ENCODE measurements around the gene ENO1.

The ENO1 gene

DNA sequence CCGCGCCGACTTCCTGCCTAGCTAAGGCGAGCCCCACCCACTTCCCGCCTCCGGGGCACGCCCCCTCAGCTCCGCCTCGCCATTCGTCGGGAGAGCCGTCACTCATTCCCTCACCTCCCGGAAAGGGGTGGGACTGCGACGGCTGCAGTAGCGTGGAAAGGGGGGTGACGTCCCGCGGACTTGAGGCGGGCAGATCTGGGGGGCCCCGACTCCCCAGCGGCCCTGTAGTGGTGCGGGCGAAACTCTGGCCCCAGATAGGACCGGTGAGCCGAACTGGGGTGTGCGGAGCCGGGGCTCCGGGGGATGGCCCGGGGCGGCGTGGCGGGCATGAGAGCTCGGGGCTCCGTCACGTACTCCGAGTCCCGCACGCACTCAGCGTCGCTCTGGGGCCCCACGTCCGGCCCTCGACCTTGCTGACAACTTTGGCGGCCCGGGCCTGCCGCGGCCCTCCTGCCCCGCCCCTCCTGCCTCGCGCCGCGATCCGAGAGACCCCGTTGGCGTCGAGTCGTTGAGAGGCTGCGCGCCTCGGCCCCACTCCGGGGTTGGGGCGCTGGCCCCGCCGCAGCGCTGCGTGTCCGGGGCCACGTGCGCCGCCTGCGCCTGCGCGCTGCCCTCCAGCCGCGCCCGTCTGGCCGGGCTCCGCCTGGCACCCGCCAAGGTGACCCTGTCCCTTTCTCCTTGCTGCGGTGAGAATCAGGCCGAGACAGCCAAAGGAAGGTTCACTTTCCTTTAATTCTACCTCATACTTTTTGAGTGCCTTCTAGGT, 395 bp upstream of the ENO1 start:
- Histone ChIP-seq H3K4me3 (ENCODE audit: low read depth, low read length) (peak overlapping the region; percentile 92), H3K4me1 (ENCODE audit: control insufficient read depth, insufficient read depth, low read length) (peaks cover 42% of the 10 kb centered on the region)

DNA sequence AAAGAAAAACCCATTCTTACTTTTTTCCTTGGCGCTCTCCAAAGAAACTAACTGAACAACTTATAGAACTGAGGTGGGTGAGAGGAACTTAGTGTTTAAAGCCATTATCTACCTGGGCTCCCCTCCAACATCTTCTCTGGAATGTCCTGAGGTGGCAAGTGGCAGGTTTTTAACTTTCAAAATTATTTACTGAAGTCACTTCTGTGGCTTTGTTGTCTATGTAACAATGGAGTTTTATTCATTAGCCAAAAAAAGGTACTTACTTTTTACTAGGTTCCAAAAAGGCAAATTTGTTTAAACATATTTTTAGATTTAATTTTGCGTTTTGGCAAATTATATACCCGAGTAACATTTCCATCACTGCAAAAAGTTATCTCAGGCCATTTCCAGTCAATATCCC, 2.4 kb downstream of the ENO1 start:
- H3K4me1 ChIP-seq (ENCODE audit: control insufficient read depth, insufficient read depth, low read length), result peaks cover 57% of the 10 kb centered on the region
- H3K4me3 ChIP-seq (ENCODE audit: low read depth, low read length), result peak overlapping the region; percentile 92
- no peaks in the 10 kb centered on the region for H3K27me3 ChIP-seq (ENCODE audit: control insufficient read depth, insufficient read depth, low read length)
- H3K9ac ChIP-seq (ENCODE audit: low read depth, low read length), result peak overlapping the region; percentile 4; the same call in 1 of the 2 replicates
- peak overlapping the region; percentile 53 for H3K27ac ChIP-seq (ENCODE audit: low read depth, low read length)
- H3K9me3 ChIP-seq (ENCODE audit: control insufficient read depth, insufficient read depth, low read length), result no peaks in the 10 kb centered on the region
- H3K36me3 ChIP-seq (ENCODE audit: control insufficient read depth, insufficient read depth, low read length), result peaks cover 59% of the 10 kb centered on the region

More for the DNA sequence above, 395 bp upstream of the ENO1 start:
- Histone ChIP-seq H3K27me3 (ENCODE audit: control insufficient read depth, insufficient read depth, low read length) (no peaks in the 10 kb centered on the region), H3K9ac (ENCODE audit: low read depth, low read length) (peak overlapping the region; percentile 97), H3K36me3 (ENCODE audit: control insufficient read depth, insufficient read depth, low read length) (peaks cover 31% of the 10 kb centered on the region), H3K27ac (ENCODE audit: low read depth, low read length) (peak overlapping the region; percentile 97), H3K9me3 (ENCODE audit: control insufficient read depth, insufficient read depth, low read length) (no peaks in the 10 kb centered on the region)

DNA sequence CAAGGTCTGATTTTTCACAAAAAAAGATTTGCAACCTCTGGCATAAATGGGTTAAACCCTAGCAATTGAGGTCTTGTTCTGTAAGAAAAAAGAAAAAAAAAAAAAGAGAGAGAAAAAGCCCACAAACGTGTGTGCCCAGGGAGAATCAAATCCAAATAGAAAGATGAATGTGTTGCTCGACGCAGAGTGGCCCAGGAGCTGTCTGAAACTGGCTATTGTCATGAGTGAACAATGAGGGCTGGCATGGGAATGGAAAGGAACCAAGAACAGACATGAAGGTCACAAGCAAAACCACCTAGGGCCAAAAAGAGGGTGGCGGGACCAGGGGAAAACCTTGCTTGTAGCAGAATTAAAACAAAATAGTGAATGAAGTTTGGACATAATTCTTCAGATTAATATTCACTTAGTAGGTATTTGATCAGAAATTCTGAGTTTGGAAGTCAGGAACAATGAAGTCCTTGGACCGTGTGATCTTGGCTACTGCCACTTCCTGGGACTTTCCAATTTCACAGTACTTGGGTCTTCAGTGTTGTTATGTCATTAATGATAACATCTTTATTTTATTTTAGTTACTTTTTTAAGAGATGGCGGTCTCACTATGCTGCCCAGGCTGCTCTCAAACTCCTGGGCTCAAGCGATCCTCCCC, 3.1 kb downstream of the ENO1 start:
- Histone ChIP-seq H3K36me3 (ENCODE audit: control insufficient read depth, insufficient read depth, low read length) (peaks cover 66% of the 10 kb centered on the region), H3K27me3 (ENCODE audit: control insufficient read depth, insufficient read depth, low read length) (no peaks in the 10 kb centered on the region), H3K27ac (ENCODE audit: low read depth, low read length) (peak overlapping the region; percentile 73), H3K9me3 (ENCODE audit: control insufficient read depth, insufficient read depth, low read length) (no peaks in the 10 kb centered on the region), H3K9ac (ENCODE audit: low read depth, low read length) (no peak overlapping the region), H3K4me3 (ENCODE audit: low read depth, low read length) (peak overlapping the region; percentile 92), H3K4me1 (ENCODE audit: control insufficient read depth, insufficient read depth, low read length) (peaks cover 51% of the 10 kb centered on the region)

DNA sequence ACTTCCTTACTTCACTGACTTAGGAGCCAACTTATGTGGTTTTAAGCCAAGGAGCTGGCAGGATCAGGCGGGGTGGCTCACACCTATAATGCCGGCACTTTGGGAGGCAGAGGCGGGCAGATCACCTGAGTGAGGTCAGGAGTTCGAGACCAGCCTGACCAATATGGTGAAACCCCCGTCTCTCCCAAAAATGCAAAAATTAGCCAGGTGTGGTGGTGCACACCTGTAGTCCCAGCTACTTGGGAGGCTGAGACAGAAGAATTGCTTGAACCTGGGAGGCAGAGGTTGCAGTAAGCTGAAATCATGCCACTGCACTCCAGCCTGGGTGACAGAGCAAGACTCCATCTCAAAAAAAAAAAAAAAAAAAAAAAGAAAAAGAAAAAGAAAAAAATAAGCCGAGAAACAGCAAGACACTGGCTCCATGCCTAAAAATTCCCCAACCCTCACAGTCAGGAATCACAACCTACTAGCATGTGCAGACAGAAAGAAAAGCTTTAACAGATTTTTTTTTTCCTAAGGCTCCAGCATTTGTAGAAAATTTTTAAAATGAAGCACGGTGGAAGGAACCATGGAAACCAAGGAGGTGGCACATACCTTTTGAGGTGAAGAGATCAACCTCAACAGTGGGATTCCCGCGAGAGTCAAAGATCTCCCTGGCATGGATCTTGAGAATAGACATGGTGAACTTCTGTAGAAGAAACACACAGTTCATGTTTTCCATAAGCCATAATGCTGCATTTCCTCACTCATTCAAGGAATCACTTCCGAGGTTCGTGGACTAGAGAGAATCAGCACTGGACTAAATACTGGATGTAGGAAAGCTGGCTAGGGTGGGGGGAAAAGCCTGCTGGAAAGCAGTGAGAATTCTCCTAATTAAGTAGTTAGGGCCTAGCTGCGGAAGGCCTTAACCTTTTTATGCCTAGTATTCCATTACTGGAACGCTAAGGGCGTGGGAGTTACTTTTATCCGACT, 4.0 kb downstream of the ENO1 start:
- H3K4me1 ChIP-seq (ENCODE audit: control insufficient read depth, insufficient read depth, low read length), result peaks cover 43% of the 10 kb centered on the region

DNA sequence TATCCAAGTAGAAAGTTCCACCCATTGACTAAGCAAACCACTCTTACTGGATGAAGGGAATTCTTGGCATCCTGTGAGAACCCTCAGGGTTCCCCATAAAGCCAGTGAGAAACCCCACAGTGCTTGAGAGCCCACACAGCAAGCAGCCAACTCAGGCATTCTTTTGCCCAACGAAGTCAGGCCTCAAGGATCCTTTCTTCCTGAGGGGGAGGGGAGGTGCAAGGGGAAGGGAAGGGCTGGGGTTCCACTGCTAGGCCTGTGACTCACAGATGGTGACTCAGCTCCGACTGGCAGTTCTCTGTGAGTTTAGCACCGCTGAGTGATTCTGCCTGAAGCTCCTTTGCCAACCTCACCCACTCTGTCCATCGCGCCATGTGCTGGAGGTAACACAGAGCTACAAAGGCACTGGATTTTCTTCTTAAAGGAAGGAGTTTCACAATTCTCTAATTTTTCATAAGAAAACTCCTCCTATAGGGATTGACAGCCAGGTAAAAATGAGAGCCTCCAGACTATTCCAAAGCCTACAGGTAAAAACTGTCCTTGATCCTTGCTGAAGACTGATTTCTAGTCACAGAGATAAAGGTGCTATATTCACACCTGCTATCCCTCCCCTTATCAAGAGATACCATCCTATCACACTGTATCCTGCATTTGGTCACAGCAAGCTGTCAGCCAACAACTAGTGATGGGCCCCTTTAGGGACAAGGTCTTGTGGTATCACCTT, 4.8 kb downstream of the ENO1 start:
- H3K36me3 ChIP-seq (ENCODE audit: control insufficient read depth, insufficient read depth, low read length), result peaks cover 83% of the 10 kb centered on the region
- H3K9ac ChIP-seq (ENCODE audit: low read depth, low read length), result peak overlapping the region; percentile 32; the same call in 1 of the 2 replicates
- H3K9me3 ChIP-seq (ENCODE audit: control insufficient read depth, insufficient read depth, low read length), result no peaks in the 10 kb centered on the region
- peak overlapping the region; percentile 88 for H3K27ac ChIP-seq (ENCODE audit: low read depth, low read length)
- H3K27me3 ChIP-seq (ENCODE audit: control insufficient read depth, insufficient read depth, low read length), result no peaks in the 10 kb centered on the region
- peak overlapping the region; percentile 35 for H3K4me3 ChIP-seq (ENCODE audit: low read depth, low read length)
- H3K4me1 ChIP-seq (ENCODE audit: control insufficient read depth, insufficient read depth, low read length), result peaks cover 39% of the 10 kb centered on the region

More for the DNA sequence above, 4.0 kb downstream of the ENO1 start:
- Histone ChIP-seq H3K9ac (ENCODE audit: low read depth, low read length) (0 out of 2 replicates have a peak overlapping the region, but pooled peaks have one; percentile 32), H3K27ac (ENCODE audit: low read depth, low read length) (peak overlapping the region; percentile 88), H3K36me3 (ENCODE audit: control insufficient read depth, insufficient read depth, low read length) (peaks cover 75% of the 10 kb centered on the region), H3K9me3 (ENCODE audit: control insufficient read depth, insufficient read depth, low read length) (no peaks in the 10 kb centered on the region), H3K27me3 (ENCODE audit: control insufficient read depth, insufficient read depth, low read length) (no peaks in the 10 kb centered on the region), H3K4me3 (ENCODE audit: low read depth, low read length) (peak overlapping the region; percentile 92)

DNA sequence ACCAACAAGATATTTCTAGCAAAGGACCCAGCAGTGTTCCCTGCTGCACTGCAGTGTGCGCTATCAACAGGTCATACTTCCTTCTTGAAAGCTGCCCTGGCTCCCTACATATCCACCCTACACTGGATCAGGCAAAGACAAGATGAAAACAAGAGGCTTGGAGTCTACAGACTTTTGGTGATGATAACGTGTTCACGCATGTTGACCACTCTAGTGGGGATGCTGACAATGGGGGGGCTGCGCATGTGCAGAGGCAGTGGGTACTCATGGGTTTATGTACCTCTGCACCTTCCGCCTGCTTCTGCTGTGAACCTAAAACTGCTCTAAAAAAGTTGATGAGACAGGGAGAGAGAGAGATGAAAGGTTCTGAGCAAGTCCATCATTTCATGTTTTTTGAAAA, 5.5 kb downstream of the ENO1 start:
- no peaks in the 10 kb centered on the region for H3K27me3 ChIP-seq (ENCODE audit: control insufficient read depth, insufficient read depth, low read length)
- no peak overlapping the region for H3K9ac ChIP-seq (ENCODE audit: low read depth, low read length)
- peaks cover 39% of the 10 kb centered on the region for H3K4me1 ChIP-seq (ENCODE audit: control insufficient read depth, insufficient read depth, low read length)
- no peaks in the 10 kb centered on the region for H3K9me3 ChIP-seq (ENCODE audit: control insufficient read depth, insufficient read depth, low read length)
- 0 out of 2 replicates have a peak overlapping the region, but pooled peaks have one; percentile 11 for H3K4me3 ChIP-seq (ENCODE audit: low read depth, low read length)
- H3K36me3 ChIP-seq (ENCODE audit: control insufficient read depth, insufficient read depth, low read length), result peaks cover 90% of the 10 kb centered on the region
- peak overlapping the region; percentile 88 for H3K27ac ChIP-seq (ENCODE audit: low read depth, low read length)

DNA sequence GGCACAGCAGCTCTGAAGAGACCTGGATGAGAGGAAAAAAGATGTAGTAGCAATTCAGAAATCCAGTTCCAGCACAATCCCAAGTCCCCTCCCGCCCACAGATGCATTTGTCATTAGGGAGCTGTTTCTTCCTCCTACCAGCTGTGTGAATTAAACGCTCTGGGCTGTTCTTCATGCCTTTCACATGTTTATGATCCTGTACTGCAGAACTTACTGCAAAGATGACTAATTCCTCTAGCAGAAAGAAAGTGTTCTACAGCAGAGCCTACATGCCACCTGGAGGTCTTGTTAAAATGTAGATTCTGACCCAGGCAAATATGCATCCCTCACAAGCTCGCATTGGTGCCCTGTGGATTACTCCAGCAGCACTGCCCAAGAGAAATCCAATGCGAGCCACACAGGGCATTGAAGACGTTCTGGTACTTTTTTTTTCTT, 6.5 kb downstream of the ENO1 start:
- Histone ChIP-seq H3K4me1 (ENCODE audit: control insufficient read depth, insufficient read depth, low read length) (peaks cover 39% of the 10 kb centered on the region), H3K36me3 (ENCODE audit: control insufficient read depth, insufficient read depth, low read length) (peaks cover 97% of the 10 kb centered on the region)

DNA sequence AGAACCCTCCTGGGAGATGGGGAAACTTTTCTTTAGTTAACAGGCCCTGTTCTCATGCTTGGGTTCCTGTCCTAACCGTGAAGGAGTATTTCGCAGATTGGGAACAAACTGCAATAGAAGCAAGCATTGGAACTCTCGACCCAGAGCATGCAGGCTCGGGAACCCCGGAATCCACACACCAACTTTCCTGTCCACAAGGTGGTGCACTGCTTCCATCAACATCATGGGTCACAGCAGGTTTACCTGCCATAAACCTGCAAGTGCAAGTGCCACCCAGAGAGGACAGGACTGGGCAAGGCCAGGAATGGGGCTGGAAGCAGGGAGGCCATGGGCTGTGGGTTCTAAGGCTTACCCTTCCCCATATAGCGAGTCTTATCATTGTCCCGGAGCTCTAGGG, 6.9 kb downstream of the ENO1 start:
- no peaks in the 10 kb centered on the region for H3K9me3 ChIP-seq (ENCODE audit: control insufficient read depth, insufficient read depth, low read length)
- no peak overlapping the region for H3K4me3 ChIP-seq (ENCODE audit: low read depth, low read length)
- peak overlapping the region; percentile 27 for H3K27ac ChIP-seq (ENCODE audit: low read depth, low read length)
- peaks cover 100% of the 10 kb centered on the region for H3K36me3 ChIP-seq (ENCODE audit: control insufficient read depth, insufficient read depth, low read length)
- no peak overlapping the region for H3K9ac ChIP-seq (ENCODE audit: low read depth, low read length)
- H3K27me3 ChIP-seq (ENCODE audit: control insufficient read depth, insufficient read depth, low read length), result no peaks in the 10 kb centered on the region
- H3K4me1 ChIP-seq (ENCODE audit: control insufficient read depth, insufficient read depth, low read length), result peaks cover 39% of the 10 kb centered on the region

More for the DNA sequence above, 6.5 kb downstream of the ENO1 start:
- Histone ChIP-seq H3K27me3 (ENCODE audit: control insufficient read depth, insufficient read depth, low read length) (no peaks in the 10 kb centered on the region), H3K27ac (ENCODE audit: low read depth, low read length) (peak overlapping the region; percentile 88), H3K9me3 (ENCODE audit: control insufficient read depth, insufficient read depth, low read length) (no peaks in the 10 kb centered on the region), H3K9ac (ENCODE audit: low read depth, low read length) (no peak overlapping the region), H3K4me3 (ENCODE audit: low read depth, low read length) (no peak overlapping the region)

DNA sequence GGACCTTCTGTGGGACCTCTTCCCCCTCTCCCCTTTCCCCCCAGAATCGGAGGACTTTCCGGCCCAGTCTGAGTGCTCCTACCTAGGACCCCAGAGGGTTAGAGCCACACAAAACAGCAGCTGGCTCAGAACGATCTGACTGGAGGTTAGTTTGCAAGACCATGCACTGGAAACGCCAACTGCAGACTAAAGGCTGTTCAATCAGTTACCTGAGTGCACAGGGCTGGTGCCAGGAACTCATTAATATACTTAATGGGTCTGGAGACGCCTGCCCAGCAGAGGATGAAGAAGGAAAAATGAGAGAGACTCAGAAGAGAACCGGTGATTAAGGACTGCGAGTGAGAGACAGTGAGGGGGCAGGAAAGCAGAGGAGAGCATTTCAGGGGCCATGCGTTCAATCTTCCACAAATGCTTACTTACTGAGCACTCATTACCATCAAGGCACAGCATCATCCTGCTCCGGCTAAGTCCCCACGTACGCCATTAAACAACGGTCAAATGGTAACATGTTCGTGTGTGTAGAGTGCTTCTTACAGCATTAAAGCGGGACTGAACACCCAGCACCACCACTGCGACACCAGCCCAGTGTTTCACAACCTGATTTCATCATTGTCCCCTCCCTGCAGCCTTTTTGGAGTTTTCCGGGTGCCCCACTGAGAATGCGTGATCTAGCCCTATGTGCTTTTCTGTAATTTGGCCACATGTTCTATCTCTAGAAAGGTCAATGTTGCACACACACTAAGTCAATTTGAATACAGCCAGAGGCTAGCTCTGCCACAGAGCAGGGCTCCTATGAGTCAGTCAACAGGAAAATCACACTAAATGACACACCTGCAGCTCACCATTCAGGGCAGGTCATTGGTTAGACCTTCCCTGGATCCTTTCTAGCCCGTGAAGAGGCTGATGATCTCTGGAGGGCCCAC, 7.6 kb downstream of the ENO1 start:
- H3K27me3 ChIP-seq (ENCODE audit: control insufficient read depth, insufficient read depth, low read length), result no peaks in the 10 kb centered on the region
- no peaks in the 10 kb centered on the region for H3K9me3 ChIP-seq (ENCODE audit: control insufficient read depth, insufficient read depth, low read length)
- H3K4me3 ChIP-seq (ENCODE audit: low read depth, low read length), result no peak overlapping the region
- no peak overlapping the region for H3K9ac ChIP-seq (ENCODE audit: low read depth, low read length)
- H3K36me3 ChIP-seq (ENCODE audit: control insufficient read depth, insufficient read depth, low read length), result peaks cover 100% of the 10 kb centered on the region
- peaks cover 34% of the 10 kb centered on the region for H3K4me1 ChIP-seq (ENCODE audit: control insufficient read depth, insufficient read depth, low read length)
- peak overlapping the region; percentile 27 for H3K27ac ChIP-seq (ENCODE audit: low read depth, low read length)

Data from HUES48 (cell line).